Subcutaneous abdominal adipose tissue (tissue), 5 donors: ENCODE results near the gene RASGEF1B.

Experiments used
- H3K27ac ChIP-seq: one replicate; pipeline ENCODE4 v1.7.0; 2013; ENCODE audit warnings: low read depth, mild to moderate bottlenecking, inconsistent platforms, low read length, moderate library complexity
- H3K27me3 ChIP-seq, 5 donors: one replicate each; pipeline ENCODE4 v1.7.0; 2013; ENCODE audit warnings: low read length in 5 of 5, inconsistent platforms in 1 of 5; ENCODE audit not compliant: control insufficient read depth in 5 of 5, insufficient read depth in 4 of 5
- H3K36me3 ChIP-seq, 5 donors: one replicate each; pipeline ENCODE4 v1.7.0; 2013; ENCODE audit warnings: low read length in 5 of 5; ENCODE audit not compliant: control insufficient read depth in 5 of 5, insufficient read depth in 5 of 5
- H3K4me1 ChIP-seq, 5 donors: one replicate each; pipeline ENCODE4 v1.7.0; 2013; ENCODE audit warnings: low read length in 5 of 5, mild to moderate bottlenecking in 3 of 5, moderate library complexity in 1 of 5; ENCODE audit not compliant: control insufficient read depth in 5 of 5, insufficient read depth in 5 of 5
- H3K4me3 ChIP-seq, 5 donors: one replicate each; pipeline ENCODE4 v1.7.0; 2013; ENCODE audit warnings: low read length in 5 of 5, low read depth in 1 of 5
- H3K9ac ChIP-seq, 5 donors: one replicate each; pipeline ENCODE4 v1.7.0; 2013; ENCODE audit warnings: low read length in 5 of 5, mild to moderate bottlenecking in 4 of 5, moderate library complexity in 3 of 5
- H3K9me3 ChIP-seq, 5 donors: one replicate each; pipeline ENCODE4 v1.7.0; 2013; ENCODE audit warnings: low read length in 5 of 5; ENCODE audit not compliant: control insufficient read depth in 5 of 5
- donor health status: healthy.
- donor health status: healthy.
- donor health status: healthy.
- donor health status: healthy.
- donor health status: healthy.

RASGEF1B gene

GRCh38 chr4:81424816-81425755, 46.6 kb downstream of the RASGEF1B start:
- peaks cover 19 to 38% (median 34%) of the 10 kb centered on the region in 5 donors for H3K36me3 ChIP-seq

GRCh38 chr4:81424336-81424735, 47.4 kb downstream of the RASGEF1B start:
- Histone ChIP-seq H3K27ac (no peak overlapping the region), H3K9me3 (no peaks in the 10 kb centered on the region), H3K4me1 (peaks cover 0 to 3% (median 0%) of the 10 kb centered on the region in 5 donors), H3K36me3 (peaks cover 19 to 31% (median 29%) of the 10 kb centered on the region in 5 donors), H3K4me3 (no peak overlapping the region), H3K9ac (no peak overlapping the region), H3K27me3 (no peaks in the 10 kb centered on the region)

More at GRCh38 chr4:81424816-81425755, 46.6 kb downstream of the RASGEF1B start:
- Histone ChIP-seq H3K27me3 (no peaks in the 10 kb centered on the region), H3K4me3 (no peak overlapping the region), H3K4me1 (peaks cover 0 to 3% (median 0%) of the 10 kb centered on the region in 5 donors), H3K9me3 (no peaks in the 10 kb centered on the region), H3K9ac (no peak overlapping the region), H3K27ac (no peak overlapping the region)

- Histone ChIP-seq H3K36me3 (peaks cover 15 to 23% (median 22%) of the 10 kb centered on the region in 5 donors), H3K9me3 (no peaks in the 10 kb centered on the region), H3K27me3 (no peaks in the 10 kb centered on the region), H3K4me1 (peaks cover 0 to 3% (median 0%) of the 10 kb centered on the region in 5 donors), H3K4me3 (no peak overlapping the region), H3K9ac (no peak overlapping the region), H3K27ac (no peak overlapping the region)
Measured at GRCh38 chr4:81422595-81422994, 49.1 kb downstream of the RASGEF1B start.

GRCh38 chr4:81421346-81422218, 50.1 kb downstream of the RASGEF1B start:
- peaks cover 8 to 17% (median 14%) of the 10 kb centered on the region in 5 donors for H3K36me3 ChIP-seq

GRCh38 chr4:81418572-81418971, 53.1 kb downstream of the RASGEF1B start:
- no peaks in the 10 kb centered on the region for H3K36me3 ChIP-seq
- no peak overlapping the region for H3K4me3 ChIP-seq
- peaks cover 0 to 3% (median 0%) of the 10 kb centered on the region in 5 donors for H3K4me1 ChIP-seq
- no peak overlapping the region for H3K9ac ChIP-seq
- H3K27me3 ChIP-seq = no peaks in the 10 kb centered on the region
- H3K9me3 ChIP-seq = no peaks in the 10 kb centered on the region
- H3K27ac ChIP-seq = no peak overlapping the region

More at GRCh38 chr4:81421346-81422218, 50.1 kb downstream of the RASGEF1B start:
- peaks cover 0 to 3% (median 0%) of the 10 kb centered on the region in 5 donors for H3K4me1 ChIP-seq
- H3K27ac ChIP-seq = no peak overlapping the region
- no peaks in the 10 kb centered on the region for H3K9me3 ChIP-seq
- no peak overlapping the region for H3K4me3 ChIP-seq
- no peak overlapping the region for H3K9ac ChIP-seq
- no peaks in the 10 kb centered on the region for H3K27me3 ChIP-seq

GRCh38 chr4:81412946-81413495, 58.7 kb downstream of the RASGEF1B start:
- no peaks in the 10 kb centered on the region for H3K4me1 ChIP-seq
- H3K27ac ChIP-seq = no peak overlapping the region
- no peaks in the 10 kb centered on the region for H3K36me3 ChIP-seq
- H3K9ac ChIP-seq = no peak overlapping the region
- H3K9me3 ChIP-seq = no peaks in the 10 kb centered on the region
- H3K27me3 ChIP-seq = no peaks in the 10 kb centered on the region
- no peak overlapping the region for H3K4me3 ChIP-seq

- H3K27me3 ChIP-seq = no peaks in the 10 kb centered on the region
- H3K4me1 ChIP-seq = no peaks in the 10 kb centered on the region
- no peak overlapping the region for H3K27ac ChIP-seq
- no peak overlapping the region for H3K4me3 ChIP-seq
- no peaks in the 10 kb centered on the region for H3K36me3 ChIP-seq
- no peak overlapping the region for H3K9ac ChIP-seq
- no peaks in the 10 kb centered on the region for H3K9me3 ChIP-seq
Measured at GRCh38 chr4:81410680-81411079, 61.0 kb downstream of the RASGEF1B start.

GRCh38 chr4:81409836-81410235, 61.9 kb downstream of the RASGEF1B start:
- no peak overlapping the region for H3K4me3 ChIP-seq
- no peaks in the 10 kb centered on the region for H3K9me3 ChIP-seq
- H3K27me3 ChIP-seq = no peaks in the 10 kb centered on the region
- no peak overlapping the region for H3K9ac ChIP-seq
- H3K4me1 ChIP-seq = no peaks in the 10 kb centered on the region
- no peak overlapping the region for H3K27ac ChIP-seq
- no peaks in the 10 kb centered on the region for H3K36me3 ChIP-seq

GRCh38 chr4:81408341-81408740, 63.4 kb downstream of the RASGEF1B start:
- Histone ChIP-seq H3K4me1 (no peaks in the 10 kb centered on the region), H3K36me3 (no peaks in the 10 kb centered on the region), H3K27ac (no peak overlapping the region), H3K4me3 (no peak overlapping the region), H3K9me3 (no peaks in the 10 kb centered on the region), H3K27me3 (no peaks in the 10 kb centered on the region), H3K9ac (no peak overlapping the region)
